Measurements from ENCODE around the gene AGPAT3.

AGPAT3 gene

GRCh38 chr21:43965911-43966585 is 101.0 kb downstream of the AGPAT3 start:
- Histone ChIP-seq H3K36me3 (ENCODE audit: control insufficient read depth in 2 of 2, insufficient read depth in 1 of 2, low read length in 2 of 2) (peaks cover 4 to 39% of the 10 kb centered on the region in 2 experiments; a peak in 2 of 3 replicates), H3K27ac (ENCODE audit: extremely low read depth, low read depth, low read length) (no peak overlapping the region), H3K9me3 (ENCODE audit: control insufficient read depth, insufficient read depth, low read depth, low read length) (no peaks in the 10 kb centered on the region), H3K4me1 (ENCODE audit: control insufficient read depth, insufficient read depth, low read length) (no peaks in the 10 kb centered on the region), H3K4me3 (ENCODE audit: low read depth, low read length) (no peak overlapping the region)
- CTCF ChIA-PET = interaction anchor here (1.2 to 2.4 kb wide), 3 partner anchors 10 to 155 kb away, joined by 7 read pairs; no protein-coding TSS in a partner anchor
- POLR2A ChIA-PET = no interaction called here
- TF ChIP-seq, protein P1, sequence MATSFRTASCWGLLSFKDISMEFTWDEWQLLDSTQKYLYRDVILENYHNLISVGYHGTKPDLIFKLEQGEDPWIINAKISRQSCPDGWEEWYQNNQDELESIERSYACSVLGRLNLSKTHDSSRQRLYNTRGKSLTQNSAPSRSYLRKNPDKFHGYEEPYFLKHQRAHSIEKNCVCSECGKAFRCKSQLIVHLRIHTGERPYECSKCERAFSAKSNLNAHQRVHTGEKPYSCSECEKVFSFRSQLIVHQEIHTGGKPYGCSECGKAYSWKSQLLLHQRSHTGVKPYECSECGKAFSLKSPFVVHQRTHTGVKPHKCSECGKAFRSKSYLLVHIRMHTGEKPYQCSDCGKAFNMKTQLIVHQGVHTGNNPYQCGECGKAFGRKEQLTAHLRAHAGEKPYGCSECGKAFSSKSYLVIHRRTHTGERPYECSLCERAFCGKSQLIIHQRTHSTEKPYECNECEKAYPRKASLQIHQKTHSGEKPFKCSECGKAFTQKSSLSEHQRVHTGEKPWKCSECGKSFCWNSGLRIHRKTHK (tag by site-specific recombination; IDR thresholded peaks at IDR 0.05) = no peak
- TF ChIP-seq ZNF473 (tag by site-specific recombination; IDR thresholded peaks at IDR 0.05) (no peak), ZNF670 (tag by site-specific recombination; IDR thresholded peaks at IDR 0.05; ENCODE audit: low read depth) (no peak), ZNF600 (tag by site-specific recombination; IDR thresholded peaks at IDR 0.05) (no peak), ZNF48 (tag by site-specific recombination; IDR thresholded peaks at IDR 0.05) (no peak), ZNF274 (IDR thresholded peaks at IDR 0.05; ENCODE audit: low read length) (no peak), ZNF274 (tag by site-specific recombination; IDR thresholded peaks at IDR 0.05; ENCODE audit: borderline replicate concordance) (no peak), OVOL3 (tag by site-specific recombination; IDR thresholded peaks at IDR 0.05) (no peak), ZNF610 (tag by site-specific recombination; IDR thresholded peaks at IDR 0.05; ENCODE audit: borderline replicate concordance) (no peak)
- TF ChIP-seq, protein P2, sequence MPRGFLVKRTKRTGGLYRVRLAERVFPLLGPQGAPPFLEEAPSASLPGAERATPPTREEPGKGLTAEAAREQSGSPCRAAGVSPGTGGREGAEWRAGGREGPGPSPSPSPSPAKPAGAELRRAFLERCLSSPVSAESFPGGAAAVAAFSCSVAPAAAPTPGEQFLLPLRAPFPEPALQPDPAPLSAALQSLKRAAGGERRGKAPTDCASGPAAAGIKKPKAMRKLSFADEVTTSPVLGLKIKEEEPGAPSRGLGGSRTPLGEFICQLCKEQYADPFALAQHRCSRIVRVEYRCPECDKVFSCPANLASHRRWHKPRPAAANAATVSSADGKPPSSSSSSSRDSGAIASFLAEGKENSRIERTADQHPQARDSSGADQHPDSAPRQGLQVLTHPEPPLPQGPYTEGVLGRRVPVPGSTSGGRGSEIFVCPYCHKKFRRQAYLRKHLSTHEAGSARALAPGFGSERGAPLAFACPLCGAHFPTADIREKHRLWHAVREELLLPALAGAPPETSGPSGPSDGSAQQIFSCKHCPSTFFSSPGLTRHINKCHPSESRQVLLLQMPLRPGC (tag by site-specific recombination; IDR thresholded peaks at IDR 0.05) = no peak

DNA sequence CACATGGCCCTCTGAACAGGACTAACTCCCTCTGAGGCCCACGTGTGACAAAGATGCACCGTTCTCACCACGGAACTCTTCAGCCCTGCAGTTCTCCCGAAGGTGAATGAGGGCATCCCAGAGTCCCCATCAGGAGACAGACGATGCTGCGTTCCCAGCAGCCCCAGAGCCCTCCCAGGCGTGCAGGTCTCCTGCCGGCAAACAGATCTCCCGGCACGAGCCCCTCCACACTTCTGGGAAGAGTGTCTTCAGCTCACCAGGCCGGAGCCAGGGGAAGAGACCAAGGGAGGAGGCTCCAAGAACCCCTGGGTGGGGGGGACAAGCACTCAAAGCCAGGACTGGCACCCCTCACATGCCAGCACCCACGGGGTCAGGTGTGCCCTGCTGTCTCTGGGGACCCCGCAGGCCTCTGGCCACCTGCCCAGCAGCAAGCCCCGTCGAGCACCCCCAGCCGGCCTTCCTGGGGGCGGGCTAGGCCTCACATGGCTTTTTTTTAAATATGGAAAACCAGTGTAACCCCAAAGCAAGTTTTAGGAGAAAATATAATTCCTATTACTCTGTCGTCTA is 102.0 kb downstream of the AGPAT3 start:
- Histone ChIP-seq H3K4me1 (ENCODE audit: control insufficient read depth, insufficient read depth, low read length) (no peaks in the 10 kb centered on the region), H3K4me3 (ENCODE audit: low read depth, low read length) (no peak overlapping the region), H3K36me3 (ENCODE audit: control insufficient read depth in 2 of 2, insufficient read depth in 1 of 2, low read length in 2 of 2) (peaks cover 4 to 42% of the 10 kb centered on the region in 2 experiments; a peak in 2 of 3 replicates), H3K27ac (ENCODE audit: extremely low read depth, low read depth, low read length) (no peak overlapping the region), H3K9me3 (ENCODE audit: control insufficient read depth, insufficient read depth, low read depth, low read length) (no peaks in the 10 kb centered on the region)
- CTCF ChIA-PET = no interaction called here
- POLR2A ChIA-PET = no interaction called here
- TF ChIP-seq KLF10 (tag by site-specific recombination; IDR thresholded peaks at IDR 0.05) = no peak
- TF ChIP-seq ZNF514 (tag by site-specific recombination; IDR thresholded peaks at IDR 0.05) = no peak
- TF ChIP-seq KLF1 (tag by site-specific recombination; IDR thresholded peaks at IDR 0.05) = no peak
- no peak for TF ChIP-seq ZNF768 (tag by site-specific recombination; IDR thresholded peaks at IDR 0.05)
- no peak for TF ChIP-seq FEZF1 (tag by site-specific recombination; IDR thresholded peaks at IDR 0.05)
- no peak for TF ChIP-seq ZNF311 (tag by site-specific recombination; IDR thresholded peaks at IDR 0.05; ENCODE audit: borderline replicate concordance)
- no peak for TF ChIP-seq ZNF132 (tag by site-specific recombination; IDR thresholded peaks at IDR 0.05; ENCODE audit: borderline replicate concordance)
- TF ChIP-seq, protein P3, sequence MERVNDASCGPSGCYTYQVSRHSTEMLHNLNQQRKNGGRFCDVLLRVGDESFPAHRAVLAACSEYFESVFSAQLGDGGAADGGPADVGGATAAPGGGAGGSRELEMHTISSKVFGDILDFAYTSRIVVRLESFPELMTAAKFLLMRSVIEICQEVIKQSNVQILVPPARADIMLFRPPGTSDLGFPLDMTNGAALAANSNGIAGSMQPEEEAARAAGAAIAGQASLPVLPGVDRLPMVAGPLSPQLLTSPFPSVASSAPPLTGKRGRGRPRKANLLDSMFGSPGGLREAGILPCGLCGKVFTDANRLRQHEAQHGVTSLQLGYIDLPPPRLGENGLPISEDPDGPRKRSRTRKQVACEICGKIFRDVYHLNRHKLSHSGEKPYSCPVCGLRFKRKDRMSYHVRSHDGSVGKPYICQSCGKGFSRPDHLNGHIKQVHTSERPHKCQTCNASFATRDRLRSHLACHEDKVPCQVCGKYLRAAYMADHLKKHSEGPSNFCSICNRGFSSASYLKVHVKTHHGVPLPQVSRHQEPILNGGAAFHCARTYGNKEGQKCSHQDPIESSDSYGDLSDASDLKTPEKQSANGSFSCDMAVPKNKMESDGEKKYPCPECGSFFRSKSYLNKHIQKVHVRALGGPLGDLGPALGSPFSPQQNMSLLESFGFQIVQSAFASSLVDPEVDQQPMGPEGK (tag by site-specific recombination; IDR thresholded peaks at IDR 0.05) = no peak
- TF ChIP-seq, protein P4, sequence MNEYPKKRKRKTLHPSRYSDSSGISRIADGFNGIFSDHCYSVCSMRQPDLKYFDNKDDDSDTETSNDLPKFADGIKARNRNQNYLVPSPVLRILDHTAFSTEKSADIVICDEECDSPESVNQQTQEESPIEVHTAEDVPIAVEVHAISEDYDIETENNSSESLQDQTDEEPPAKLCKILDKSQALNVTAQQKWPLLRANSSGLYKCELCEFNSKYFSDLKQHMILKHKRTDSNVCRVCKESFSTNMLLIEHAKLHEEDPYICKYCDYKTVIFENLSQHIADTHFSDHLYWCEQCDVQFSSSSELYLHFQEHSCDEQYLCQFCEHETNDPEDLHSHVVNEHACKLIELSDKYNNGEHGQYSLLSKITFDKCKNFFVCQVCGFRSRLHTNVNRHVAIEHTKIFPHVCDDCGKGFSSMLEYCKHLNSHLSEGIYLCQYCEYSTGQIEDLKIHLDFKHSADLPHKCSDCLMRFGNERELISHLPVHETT (tag by site-specific recombination; IDR thresholded peaks at IDR 0.05) = no peak
- TF ChIP-seq ZNF292 (tag by site-specific recombination; IDR thresholded peaks at IDR 0.05; ENCODE audit: borderline replicate concordance, low read depth) = no peak
- TF ChIP-seq ZNF571 (tag by site-specific recombination; IDR thresholded peaks at IDR 0.05) = no peak
- TF ChIP-seq ZNF266 (tag by site-specific recombination; IDR thresholded peaks at IDR 0.05; ENCODE audit: low read depth) = no peak
- no peak for TF ChIP-seq ZNF157 (tag by site-specific recombination; IDR thresholded peaks at IDR 0.05)
- no peak for TF ChIP-seq ZNF350 (tag by site-specific recombination; IDR thresholded peaks at IDR 0.05)
- no peak for TF ChIP-seq ZNF555 (tag by site-specific recombination; conservative IDR thresholded peaks at IDR 0.05)
- no peak for TF ChIP-seq YY1 (tag by site-specific recombination; IDR thresholded peaks at IDR 0.05)
- TF ChIP-seq ELK4 (IDR thresholded peaks at IDR 0.05; ENCODE audit: borderline replicate concordance, low read depth, low read length) = no peak
- TF ChIP-seq KLF16 (tag by site-specific recombination; IDR thresholded peaks at IDR 0.05) = no peak
